GM12865 (cell line): ENCODE measurements around the gene GRIN2B.

Source experiments
- DNase-seq: peaks from one replicate; pipeline ENCODE4 v3.0.0; 2010; ENCODE audit warnings: low read depth
- H3K4me3 ChIP-seq: 2 replicates; pipeline ENCODE4 v1.5.1; 2011; ENCODE audit warnings: mild to moderate bottlenecking, low read depth, low read length, control low read depth
- TF ChIP-seq, protein P1 (sequence below): IDR thresholded peaks from 2 replicates; pipeline ENCODE4 v1.5.1; 2011; ENCODE audit warnings: low read length, control low read depth, low read depth, inconsistent platforms; ENCODE audit not compliant: insufficient read depth; ENCODE audit errors: missing control alignments

GRIN2B gene

DNA sequence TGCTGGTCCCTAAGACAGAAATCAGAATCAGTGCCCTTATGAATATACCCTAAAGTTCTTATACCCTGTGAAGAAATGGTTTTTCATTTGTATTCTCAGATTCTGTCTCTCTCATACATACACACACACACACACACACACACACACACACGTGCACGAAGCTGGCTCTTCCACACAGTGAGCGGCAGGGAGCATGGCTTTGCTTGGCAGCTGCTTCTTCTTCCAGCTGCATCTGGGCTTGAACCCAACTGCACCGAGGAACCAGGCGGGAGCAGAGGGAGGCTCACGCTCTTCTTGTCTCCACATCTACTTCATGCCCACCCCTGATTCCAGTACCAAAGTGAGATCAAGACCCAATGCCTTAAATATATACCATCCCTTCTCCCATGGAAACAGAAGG, 19.4 kb downstream of the GRIN2B start:
- DNase-seq: no peak
- TF ChIP-seq, protein P1, sequence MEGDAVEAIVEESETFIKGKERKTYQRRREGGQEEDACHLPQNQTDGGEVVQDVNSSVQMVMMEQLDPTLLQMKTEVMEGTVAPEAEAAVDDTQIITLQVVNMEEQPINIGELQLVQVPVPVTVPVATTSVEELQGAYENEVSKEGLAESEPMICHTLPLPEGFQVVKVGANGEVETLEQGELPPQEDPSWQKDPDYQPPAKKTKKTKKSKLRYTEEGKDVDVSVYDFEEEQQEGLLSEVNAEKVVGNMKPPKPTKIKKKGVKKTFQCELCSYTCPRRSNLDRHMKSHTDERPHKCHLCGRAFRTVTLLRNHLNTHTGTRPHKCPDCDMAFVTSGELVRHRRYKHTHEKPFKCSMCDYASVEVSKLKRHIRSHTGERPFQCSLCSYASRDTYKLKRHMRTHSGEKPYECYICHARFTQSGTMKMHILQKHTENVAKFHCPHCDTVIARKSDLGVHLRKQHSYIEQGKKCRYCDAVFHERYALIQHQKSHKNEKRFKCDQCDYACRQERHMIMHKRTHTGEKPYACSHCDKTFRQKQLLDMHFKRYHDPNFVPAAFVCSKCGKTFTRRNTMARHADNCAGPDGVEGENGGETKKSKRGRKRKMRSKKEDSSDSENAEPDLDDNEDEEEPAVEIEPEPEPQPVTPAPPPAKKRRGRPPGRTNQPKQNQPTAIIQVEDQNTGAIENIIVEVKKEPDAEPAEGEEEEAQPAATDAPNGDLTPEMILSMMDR: no peak
- H3K4me3 ChIP-seq: no peak overlapping the region

DNA sequence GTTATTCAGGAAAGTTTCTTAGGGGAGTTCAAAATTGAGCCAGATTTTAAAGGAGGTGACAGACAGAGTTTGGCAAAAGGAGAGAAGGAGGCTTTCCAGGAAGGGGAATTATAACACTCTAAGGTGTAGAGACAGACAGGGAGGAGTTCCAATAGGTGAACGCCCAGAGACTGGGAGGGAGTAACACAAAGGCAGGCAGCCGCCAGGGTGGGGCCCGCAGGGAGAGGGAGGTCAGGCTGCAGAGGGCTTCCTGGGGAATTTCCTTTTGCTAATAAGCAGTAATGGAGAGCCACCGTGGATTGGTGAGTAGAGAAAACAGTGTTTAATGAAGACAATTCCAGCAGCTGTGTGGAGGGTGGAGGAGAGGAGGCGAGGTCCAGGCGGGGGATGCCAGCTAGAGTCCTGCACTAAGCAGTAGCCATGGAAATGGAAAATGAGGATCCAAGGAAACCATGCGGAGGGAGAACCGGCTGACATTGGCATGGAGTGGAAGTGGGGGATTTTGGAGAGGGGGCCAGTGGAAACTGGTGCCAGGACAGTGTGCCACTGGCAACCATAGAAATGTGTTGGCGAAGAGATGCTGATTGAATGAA, 22.2 kb downstream of the GRIN2B start:
- TF ChIP-seq, protein P1: no peak
- H3K4me3 ChIP-seq: no peak overlapping the region
- no peak for DNase-seq

GRCh38 chr12:13957576-13957975, 23.8 kb downstream of the GRIN2B start:
- H3K4me3 ChIP-seq: no peak overlapping the region
- TF ChIP-seq, protein P1: no peak
- DNase-seq: no peak

GRCh38 chr12:13956060-13956590, 25.3 kb downstream of the GRIN2B start:
- DNase-seq: no peak
- no peak overlapping the region for H3K4me3 ChIP-seq
- TF ChIP-seq, protein P1: no peak

- no peak overlapping the region for H3K4me3 ChIP-seq
- DNase-seq: no peak
- TF ChIP-seq, protein P1: no peak
Observed at GRCh38 chr12:13952096-13952495, 29.3 kb downstream of the GRIN2B start.

DNA sequence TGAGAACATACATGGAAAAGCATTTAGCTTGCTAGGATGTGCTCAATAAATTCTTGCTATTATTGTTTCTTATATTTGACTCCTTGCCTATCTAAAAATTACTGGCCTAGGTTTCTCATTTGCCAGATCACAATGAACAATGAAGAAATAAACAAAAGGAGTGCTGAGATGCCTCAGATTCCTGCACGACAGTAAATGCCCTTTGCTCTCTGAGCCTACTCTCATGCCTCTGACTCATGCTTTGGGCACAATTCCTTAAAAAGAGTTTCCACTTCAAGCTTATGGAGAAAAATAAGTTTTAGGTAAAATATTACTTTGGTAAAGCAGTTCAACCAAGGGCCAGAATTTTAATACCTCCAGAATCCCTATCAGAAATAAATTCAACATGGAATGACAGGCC, 30.9 kb downstream of the GRIN2B start:
- H3K4me3 ChIP-seq: no peak overlapping the region
- TF ChIP-seq, protein P1: no peak
- no peak for DNase-seq

GRCh38 chr12:13948621-13949020, 32.8 kb downstream of the GRIN2B start:
- TF ChIP-seq, protein P1: no peak
- no peak for DNase-seq
- no peak overlapping the region for H3K4me3 ChIP-seq
